ENCODE data around the gene HEATR9. TPM values are rescaled to one million over a fixed set of nuclear protein-coding genes. Genes with fewer than 3 reads are reported as not detected.

The HEATR9 gene
- total RNA-seq, 2 donors from 2014 or later, result 0.40 TPM; not detected in 1

- Histone ChIP-seq H3K27ac (no peak overlapping the region), H3K27me3 (replicated peaks; ENCODE audit: insufficient read depth) (no peaks in the 10 kb centered on the region), H3K4me1 (replicated peaks) (no peaks in the 10 kb centered on the region), H3K9me3 (no peaks in the 10 kb centered on the region), H3K4me3 (no peak overlapping the region), H3K36me3 (no peaks in the 10 kb centered on the region)
- DNase-seq (ENCODE audit: low spot score), result no peak
- 52% methylated on average over 3 of the region's 3 CpGs for WGBS
- TF ChIP-seq, protein P1, sequence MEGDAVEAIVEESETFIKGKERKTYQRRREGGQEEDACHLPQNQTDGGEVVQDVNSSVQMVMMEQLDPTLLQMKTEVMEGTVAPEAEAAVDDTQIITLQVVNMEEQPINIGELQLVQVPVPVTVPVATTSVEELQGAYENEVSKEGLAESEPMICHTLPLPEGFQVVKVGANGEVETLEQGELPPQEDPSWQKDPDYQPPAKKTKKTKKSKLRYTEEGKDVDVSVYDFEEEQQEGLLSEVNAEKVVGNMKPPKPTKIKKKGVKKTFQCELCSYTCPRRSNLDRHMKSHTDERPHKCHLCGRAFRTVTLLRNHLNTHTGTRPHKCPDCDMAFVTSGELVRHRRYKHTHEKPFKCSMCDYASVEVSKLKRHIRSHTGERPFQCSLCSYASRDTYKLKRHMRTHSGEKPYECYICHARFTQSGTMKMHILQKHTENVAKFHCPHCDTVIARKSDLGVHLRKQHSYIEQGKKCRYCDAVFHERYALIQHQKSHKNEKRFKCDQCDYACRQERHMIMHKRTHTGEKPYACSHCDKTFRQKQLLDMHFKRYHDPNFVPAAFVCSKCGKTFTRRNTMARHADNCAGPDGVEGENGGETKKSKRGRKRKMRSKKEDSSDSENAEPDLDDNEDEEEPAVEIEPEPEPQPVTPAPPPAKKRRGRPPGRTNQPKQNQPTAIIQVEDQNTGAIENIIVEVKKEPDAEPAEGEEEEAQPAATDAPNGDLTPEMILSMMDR (IDR thresholded peaks at IDR 0.05), result no peak
- no peak for TF ChIP-seq POLR2AphosphoS5 (IDR thresholded peaks at IDR 0.05)
- TF ChIP-seq POLR2A (IDR thresholded peaks at IDR 0.05), result no peak
- intact Hi-C loops (cut with DNase I), result no loop called here
Measured at GRCh38 chr17:35906926-35907637, 38.4 kb upstream of the HEATR9 start.

DNA sequence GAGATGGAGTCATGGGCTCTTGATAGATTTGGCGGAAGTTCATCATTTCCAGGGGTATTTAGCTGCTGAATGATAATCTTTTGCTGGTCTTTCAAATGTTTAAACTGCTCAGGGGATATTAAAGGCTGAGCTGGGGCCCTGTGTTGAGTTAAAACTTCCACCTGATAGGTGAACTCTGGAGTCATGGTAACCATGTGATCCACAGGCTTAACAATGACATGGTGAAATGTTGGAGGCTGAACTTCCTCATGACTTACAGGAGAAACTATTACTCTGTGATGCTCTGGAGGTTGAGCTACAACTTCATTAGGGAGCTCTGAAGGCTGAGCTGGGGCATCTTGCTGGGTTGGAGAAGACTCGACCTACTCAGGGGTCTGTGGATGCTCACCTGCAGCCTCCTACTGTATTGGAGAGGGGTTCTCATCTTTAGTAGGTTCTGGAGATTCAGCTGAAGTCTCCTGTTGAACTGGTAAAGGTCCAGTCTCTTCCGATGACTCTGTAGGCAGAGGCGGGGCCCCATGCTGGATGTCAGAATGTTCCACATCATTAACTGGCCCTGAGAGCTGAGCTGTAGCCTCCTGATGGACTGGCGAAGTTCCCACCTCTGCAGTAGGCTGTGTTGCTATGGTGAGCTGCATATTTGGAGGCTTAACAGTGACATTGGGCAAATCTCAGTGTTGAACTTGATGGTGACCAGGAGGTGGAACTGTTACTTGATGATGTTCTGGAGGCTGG is 37.7 kb upstream of the HEATR9 start:
- 97% methylated on average over 5 of the region's 5 CpGs for WGBS
- no peak for DNase-seq (ENCODE audit: low spot score)
- intact Hi-C loops (cut with DNase I), result no loop called here
- no peaks in the 10 kb centered on the region for H3K36me3 ChIP-seq
- TF ChIP-seq, protein P1 (IDR thresholded peaks at IDR 0.05), result no peak
- TF ChIP-seq POLR2AphosphoS5 (IDR thresholded peaks at IDR 0.05) (no peak), POLR2A (IDR thresholded peaks at IDR 0.05) (no peak)
- no peak overlapping the region for H3K4me3 ChIP-seq
- H3K9me3 ChIP-seq, result no peaks in the 10 kb centered on the region
- H3K4me1 ChIP-seq (replicated peaks), result no peaks in the 10 kb centered on the region
- H3K27me3 ChIP-seq (replicated peaks; ENCODE audit: insufficient read depth), result no peaks in the 10 kb centered on the region
- H3K27ac ChIP-seq, result no peak overlapping the region

DNA sequence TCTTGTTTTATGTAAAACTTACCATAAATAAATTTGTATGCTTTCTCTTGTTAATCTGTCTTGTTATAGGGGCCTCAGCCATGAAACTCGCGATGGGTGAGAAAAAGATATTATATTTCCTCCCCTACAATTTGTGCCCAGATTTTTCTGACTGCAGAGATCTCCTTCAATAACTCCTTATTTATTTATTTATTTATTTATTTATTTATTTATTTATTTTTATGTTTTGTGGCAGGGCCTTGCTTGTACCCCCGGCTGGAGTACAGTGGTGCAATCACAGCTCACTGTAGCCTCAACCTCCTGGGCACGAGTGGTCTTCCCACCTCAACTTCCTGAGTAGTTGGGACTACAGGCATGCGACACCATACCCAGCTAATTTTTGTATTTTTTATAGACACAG is 34.8 kb upstream of the HEATR9 start:
- intact Hi-C loops (cut with DNase I), result no loop called here
- no peak overlapping the region for H3K4me3 ChIP-seq
- H3K4me1 ChIP-seq (replicated peaks), result no peaks in the 10 kb centered on the region
- H3K27me3 ChIP-seq (replicated peaks; ENCODE audit: insufficient read depth), result no peaks in the 10 kb centered on the region
- TF ChIP-seq POLR2A (IDR thresholded peaks at IDR 0.05) (no peak), POLR2AphosphoS5 (IDR thresholded peaks at IDR 0.05) (no peak)
- TF ChIP-seq, protein P1 (IDR thresholded peaks at IDR 0.05), result no peak
- H3K36me3 ChIP-seq, result no peaks in the 10 kb centered on the region
- H3K27ac ChIP-seq, result no peak overlapping the region
- DNase-seq (ENCODE audit: low spot score), result no peak
- H3K9me3 ChIP-seq, result no peaks in the 10 kb centered on the region
- 91% methylated on average over 5 of the region's 5 CpGs for WGBS

DNA sequence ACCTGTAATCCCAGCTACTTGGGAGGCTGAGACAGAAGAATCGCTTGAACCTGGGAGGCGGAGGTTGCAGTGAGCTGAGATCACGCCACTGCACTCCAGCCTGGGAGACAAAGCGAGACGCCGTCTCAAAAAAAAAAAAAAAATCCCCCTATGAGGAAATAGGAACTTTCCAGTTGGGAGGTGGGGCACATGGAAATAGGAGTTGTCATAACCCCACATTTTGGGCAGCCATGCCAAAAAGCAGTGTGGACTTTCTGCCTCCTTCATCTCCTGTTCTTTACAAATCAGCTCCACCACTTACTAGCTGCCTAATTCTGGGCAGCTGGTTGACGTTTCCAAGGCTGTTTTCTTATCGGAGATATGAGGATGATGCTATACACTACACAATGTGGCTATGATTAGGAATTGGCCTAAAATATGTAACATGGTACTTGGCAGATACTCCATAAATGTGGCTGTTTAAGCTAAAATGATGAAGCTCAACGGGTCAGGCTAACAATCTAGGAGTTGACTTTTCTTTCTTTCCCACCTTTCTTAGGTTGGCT is 33.0 kb upstream of the HEATR9 start:
- TF ChIP-seq, protein P1 (IDR thresholded peaks at IDR 0.05), result no peak
- no peak for TF ChIP-seq POLR2A (IDR thresholded peaks at IDR 0.05)
- TF ChIP-seq POLR2AphosphoS5 (IDR thresholded peaks at IDR 0.05), result no peak
- Histone ChIP-seq H3K36me3 (no peaks in the 10 kb centered on the region), H3K9me3 (no peaks in the 10 kb centered on the region), H3K27me3 (replicated peaks; ENCODE audit: insufficient read depth) (no peaks in the 10 kb centered on the region), H3K4me3 (no peak overlapping the region), H3K27ac (no peak overlapping the region), H3K4me1 (replicated peaks) (no peaks in the 10 kb centered on the region)
- intact Hi-C loops (cut with DNase I), result no loop called here
- 90% methylated on average over 9 of the region's 9 CpGs for WGBS
- DNase-seq (ENCODE audit: low spot score), result no peak

Measured in prostate gland (tissue), 2 donors.